Sciatic nerve (tissue), 2 donors: ENCODE measurements around the gene MACROH2A1. TPM values are rescaled to one million over a fixed set of nuclear protein-coding genes. Genes with fewer than 3 reads are reported as not detected.

ENCODE experiments used
- ATAC-seq: fragments of 200-7000 bp; cut with Tn5 transposase; one replicate; pipeline ENCODE4 v1.9.1; 2020; ENCODE audit warnings: mild to moderate bottlenecking, moderate library complexity
- DNase-seq: peaks from one replicate; pipeline ENCODE4 v3.0.0-alpha.2; 2020; ENCODE audit warnings: low spot score
- intact Hi-C: fragments of 100-400 bp; cut with DNase I; formaldehyde crosslinking; loops from one replicate; pipeline ENCODE4 v1.14.2; 2022
- total RNA-seq: library from RNA; stranded (reverse); fragmentation: NEBNext Ultra II Directional; extraction: Animal tissue kit (Norgen Biotek cat#: 25700); gene quantifications from one replicate; pipeline ENCODE4 v1.2.1, GENCODE V29; 2021
- donor health status: DM: no; HTN: no; CAD: no.
- donor health status: DM: no; HTN: no; CAD: no.

Gene MACROH2A1
- total RNA-seq, 1 donor from 2014 or later, result 129 TPM

DNA sequence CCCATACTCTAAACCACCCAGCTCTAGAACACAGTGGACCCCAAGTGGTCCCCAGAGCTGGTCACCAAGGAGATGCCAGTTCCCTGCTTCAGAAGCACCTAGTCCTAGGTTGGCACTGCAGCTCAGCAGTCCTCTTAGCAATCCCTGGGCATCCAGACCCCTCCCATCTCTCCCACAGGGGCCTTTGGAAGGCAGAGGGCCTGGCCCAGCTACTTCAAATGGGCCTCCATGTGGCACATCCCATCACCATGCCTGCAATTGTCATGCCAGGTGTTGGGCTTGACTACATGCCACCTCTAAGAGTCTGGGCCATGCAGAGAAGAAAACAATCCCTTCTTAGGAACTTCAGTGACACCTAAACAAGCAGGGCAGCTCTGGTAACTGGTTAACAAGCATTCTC lies 14.1 kb downstream of the MACROH2A1 start:
- intact Hi-C loops, result no loop called here
- DNase-seq (no peak), ATAC-seq (no peak)

DNA sequence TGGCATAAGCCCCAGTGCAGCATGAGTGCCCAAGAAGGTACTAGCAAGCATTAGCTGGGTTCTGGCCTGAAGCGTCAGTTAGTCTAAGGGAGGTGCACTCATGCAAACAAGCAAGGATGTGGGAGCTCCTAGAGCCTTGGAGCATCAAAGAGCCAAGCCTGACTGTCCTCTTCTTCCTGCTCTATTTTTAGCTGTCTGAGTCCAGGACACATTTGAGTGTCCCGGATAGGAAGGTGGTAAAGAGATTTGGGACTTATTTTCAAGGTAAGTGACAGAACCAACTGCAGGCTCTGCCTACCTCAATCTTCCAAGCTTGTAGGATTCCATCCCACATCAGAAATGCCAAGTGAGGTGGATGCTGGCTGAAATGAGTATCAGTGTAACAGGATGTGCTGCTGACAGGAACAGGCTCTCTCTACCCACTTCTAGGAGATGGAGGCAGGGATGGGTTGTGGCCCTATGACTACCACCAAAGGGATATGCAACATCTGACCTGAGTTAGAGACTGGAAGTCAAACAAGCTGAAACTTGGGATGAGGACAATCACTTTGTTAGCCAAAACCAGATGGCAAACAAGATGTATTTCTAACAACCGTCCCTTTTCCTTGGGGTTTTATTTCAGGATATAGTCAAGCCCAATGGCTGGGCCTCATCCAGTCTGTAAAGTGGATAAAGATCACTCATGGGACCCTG lies 15.1 kb downstream of the MACROH2A1 start:
- no peak for ATAC-seq
- intact Hi-C loops, result no loop called here
- no peak for DNase-seq

DNA sequence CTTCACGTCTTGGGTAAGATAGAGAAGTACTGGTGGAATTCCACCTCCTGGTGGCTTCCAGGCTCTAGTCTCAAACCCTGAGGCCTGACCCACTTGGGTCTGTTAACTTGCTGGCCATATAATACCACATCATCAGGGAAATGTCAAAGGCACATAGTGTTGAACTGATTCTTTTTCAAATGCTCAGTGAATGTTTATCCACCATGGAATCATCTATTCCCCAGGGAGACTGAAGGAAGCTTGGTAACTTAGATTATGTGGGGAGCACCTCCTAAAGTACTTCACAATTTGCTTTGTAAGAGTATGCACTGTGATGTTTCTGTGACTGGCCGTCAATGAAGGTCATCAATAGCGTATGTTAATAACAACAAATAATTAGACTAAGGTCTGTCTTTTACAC lies 16.1 kb downstream of the MACROH2A1 start:
- ATAC-seq (no peak), DNase-seq (no peak)
- intact Hi-C loops, result no loop called here

DNA sequence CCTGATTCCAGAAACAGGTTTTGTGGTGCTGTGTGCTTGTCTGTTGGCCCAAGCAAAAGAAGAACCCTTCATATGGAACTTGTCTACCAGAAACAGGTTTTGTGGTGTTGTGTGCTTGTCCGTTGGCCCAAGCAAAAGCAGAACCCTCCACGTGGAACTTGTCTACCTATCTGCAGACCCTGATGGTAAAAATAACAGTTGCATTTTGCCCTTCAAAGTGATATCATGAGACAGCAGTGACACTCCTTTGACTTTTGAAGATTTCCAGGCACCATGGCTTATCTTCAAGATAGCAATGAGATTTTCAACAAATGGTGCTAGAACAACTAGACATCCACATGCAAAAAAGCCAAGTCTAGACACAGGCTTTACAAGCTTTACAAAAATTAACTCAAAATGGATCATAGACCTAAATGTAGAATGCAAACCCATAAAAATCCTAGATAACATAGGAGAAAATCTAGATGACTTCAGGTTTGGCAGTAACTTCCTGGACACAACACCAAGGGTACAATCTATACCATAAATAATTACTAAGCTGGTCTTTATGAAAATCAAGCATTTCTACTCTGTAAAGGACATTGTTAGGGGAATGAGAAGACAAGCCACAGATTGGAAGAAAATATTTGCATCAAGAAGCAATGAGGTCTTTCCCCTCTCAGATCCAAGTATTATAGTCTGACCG lies 16.8 kb downstream of the MACROH2A1 start:
- DNase-seq (no peak), ATAC-seq (no peak)
- intact Hi-C loops, result no loop called here

DNA sequence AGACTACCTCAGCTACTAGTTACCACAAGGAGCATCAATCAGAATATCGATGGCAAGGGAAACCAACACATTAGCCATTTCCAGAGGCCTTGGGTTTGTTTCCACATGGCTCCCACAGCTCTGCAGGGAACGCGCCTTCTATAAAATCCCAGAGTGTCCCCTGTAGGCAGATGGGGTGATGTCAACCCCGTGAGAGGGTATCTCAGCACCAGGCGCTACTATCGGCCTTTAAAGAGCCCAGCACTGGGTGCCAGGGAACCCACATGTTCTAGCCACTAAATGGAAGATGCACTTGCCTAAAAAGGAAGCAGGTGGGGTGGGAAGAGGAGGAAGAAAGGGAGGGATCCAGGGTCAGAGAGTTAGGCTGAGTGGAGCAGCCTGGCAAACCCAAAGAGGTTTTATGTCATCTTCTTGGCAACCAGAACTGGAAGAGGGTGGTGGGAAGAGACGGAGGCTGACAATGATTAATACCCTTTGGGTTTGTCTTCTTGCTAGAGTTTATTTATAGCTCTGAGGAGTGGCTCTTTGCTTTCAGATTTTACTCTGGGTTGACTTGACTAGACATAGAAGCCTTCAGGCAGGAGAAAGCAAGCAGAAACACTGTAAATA lies 19.9 kb downstream of the MACROH2A1 start:
- intact Hi-C loops, result no loop called here
- ATAC-seq, result peak; percentile 29
- no peak for DNase-seq

DNA sequence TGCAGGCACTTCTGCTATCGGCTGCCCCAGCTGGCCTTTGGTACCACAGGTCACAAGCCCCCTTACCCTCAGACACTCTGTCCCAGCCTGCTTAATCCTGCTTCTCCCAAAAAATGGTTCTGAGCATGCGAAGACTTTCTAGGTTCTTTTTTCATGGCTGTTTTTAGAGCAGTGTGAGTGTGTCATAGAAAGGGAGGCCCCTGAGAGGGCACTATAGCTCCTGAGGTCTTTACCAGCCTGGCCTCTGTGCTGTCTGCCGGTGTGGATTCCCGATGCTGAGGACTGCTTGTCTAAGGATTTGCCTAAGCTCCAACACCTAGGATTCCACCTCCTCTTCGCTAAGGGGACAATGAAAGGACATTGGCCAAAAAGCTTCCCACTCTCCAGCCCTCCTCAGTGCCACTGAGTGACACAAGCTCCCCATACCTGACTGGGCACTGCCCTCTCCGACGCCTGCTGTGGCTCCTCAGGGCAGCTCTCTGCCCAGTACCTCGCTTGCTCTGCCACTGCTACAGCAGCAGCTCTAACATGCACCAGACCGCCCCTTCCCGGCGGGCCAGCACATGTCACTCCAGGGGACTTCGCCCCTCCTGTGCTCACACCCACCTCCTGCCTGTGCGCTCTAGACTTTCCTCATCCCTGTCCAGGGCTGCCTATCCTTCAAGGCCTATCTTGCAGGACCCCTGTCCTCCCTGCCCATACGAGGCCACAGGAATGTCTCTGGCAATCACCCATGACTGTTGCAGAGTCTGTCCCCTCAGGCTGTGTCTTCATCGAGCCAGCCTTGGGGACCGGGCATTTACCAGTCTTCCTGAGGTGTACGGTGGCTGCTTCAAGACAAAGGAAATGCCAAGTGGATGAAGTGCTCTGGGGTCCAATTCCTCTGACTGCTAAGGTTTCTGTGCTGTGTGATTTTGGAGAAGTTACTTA lies 21.0 kb downstream of the MACROH2A1 start:
- ATAC-seq, result no peak
- no peak for DNase-seq
- intact Hi-C loops, result no loop called here

DNA sequence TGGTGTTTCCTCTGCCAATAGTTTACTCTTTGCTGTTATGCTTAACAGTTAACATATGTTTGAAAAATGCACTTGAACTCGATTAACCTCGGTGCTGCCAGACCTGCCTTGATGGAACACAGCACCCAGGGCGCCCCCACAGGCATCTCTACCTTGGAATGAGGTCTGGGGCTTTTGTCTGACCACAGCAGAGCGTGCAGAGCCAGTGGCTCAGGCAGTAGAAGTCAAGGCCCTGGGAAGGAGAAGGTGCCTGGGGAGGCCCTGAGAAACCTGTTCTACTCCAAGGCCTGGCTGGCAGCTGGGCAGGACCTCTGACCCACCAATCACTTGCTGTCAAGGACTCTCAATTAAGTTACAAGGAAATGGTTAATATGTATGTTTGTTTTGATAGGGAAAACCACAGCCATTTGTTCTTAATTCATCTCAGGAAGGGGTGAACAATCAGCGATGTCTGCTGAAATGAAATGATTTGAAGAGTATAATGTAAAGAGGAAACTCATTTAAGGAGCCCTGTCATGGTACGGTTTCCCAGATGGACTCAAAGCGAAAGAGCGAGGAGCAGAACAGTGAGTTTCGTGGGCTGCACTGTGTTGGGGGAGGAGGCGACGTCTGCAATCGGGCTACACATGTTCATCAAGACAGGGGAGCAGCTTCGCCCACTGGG lies 21.9 kb downstream of the MACROH2A1 start:
- DNase-seq (no peak), ATAC-seq (no peak)
- intact Hi-C loops, result no loop called here

DNA sequence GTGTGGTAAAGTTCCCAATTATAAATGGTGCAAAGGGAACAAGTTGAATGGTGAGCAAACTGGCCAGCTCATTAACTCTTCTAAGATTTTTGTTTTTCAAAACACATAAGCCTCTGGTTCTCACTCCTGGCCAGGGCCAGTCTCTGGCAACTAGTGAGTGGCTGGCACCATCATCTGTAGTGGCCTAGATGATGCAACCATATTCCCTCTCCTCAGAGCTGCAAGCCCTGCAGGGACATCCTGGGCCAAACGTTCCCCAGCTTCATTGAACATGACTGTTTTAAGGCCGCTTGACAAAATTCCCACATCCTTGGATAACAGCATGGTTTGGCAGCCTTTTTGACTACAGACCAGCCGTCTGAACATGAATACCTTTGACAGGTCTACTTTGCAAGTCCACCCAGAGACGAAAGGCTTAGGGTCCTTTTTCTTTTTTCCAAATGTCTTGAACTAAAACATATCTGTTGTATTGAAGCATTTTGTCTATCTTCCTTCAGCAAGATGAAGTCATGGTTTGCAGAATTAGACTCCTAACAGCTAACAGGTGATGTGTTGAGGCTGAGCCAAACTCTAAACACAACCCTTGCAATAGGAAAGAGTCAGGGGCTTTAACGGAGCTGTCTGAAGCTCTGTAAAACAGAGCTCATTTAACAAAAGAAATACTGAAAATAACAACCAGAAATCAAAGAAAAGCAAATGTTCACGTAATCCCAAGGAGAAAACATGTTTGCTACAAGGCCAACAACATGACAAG lies 23.8 kb downstream of the MACROH2A1 start:
- no peak for DNase-seq
- ATAC-seq, result peak; percentile 56
- intact Hi-C loops, result no loop called here

DNA sequence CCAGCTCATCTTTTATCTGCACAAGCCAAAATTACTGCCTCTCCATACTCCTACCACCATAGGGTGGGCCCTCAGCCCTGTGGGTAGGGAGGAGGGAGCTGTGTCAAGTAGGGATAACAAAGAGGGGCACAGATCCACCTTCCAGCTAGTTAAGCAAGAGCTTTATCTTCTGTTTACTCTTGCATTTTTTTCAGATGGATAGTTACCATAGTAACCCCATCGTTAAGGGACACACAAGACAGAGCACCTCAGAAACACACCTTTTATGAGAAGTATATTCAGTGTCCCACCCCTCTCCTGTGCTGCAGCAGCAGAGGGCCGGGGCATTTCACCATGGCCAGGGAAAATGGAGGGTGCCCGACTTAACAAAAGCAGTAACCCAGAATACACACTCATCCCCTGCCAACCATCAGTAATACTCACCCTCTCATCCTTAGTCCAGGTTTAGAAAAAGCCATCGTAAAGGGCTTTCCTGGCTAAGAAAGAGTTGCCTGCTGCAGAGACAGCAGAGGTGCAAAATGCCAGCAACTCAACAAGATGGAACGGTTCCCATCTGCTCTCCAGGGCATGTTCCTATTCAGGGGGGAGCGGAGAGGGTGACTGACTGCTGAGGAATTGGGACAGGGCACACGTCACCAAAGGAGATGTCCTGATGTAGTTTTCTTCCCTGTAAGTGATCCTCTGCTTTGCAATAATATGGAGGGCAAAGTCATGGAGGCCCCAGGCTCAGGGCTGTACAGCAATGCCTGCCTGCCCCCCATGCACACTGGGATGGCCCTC lies 25.1 kb downstream of the MACROH2A1 start:
- no peak for ATAC-seq
- intact Hi-C loops, result no loop called here
- no peak for DNase-seq

DNA sequence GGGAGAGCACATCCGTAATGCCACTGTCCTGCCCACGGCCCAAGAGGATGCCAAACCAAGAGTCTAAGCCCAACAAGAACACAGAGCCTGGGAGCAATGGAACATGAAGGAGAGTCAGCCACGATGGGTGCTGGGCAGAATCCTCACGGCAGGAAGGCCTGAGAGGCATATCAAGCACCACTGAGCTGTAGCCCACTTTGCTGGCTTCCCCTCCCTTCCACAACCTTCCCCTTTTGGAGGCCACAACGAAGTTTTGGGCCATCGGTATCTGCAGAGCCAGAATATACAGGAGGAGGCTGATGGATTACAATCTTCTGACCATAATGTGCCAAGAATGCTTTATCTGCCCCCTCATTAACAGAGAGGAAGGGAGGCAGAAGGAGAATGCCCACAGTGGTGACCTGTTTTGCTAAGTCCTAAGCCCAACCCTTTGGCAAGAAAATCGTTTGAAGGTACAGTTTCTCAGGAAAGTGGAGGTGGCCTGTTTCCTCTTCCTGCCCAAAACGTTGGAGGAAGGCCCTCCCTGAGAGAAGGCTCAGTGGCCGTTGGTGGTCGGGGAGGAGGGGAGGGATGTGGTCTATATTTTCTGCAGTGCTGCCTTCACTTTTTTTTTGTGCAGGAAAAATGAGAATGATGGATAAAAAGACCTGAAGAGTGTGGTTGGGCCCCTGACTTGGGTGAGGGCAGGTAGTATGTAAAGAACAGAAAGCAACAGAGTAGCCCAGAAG lies 26.2 kb downstream of the MACROH2A1 start:
- intact Hi-C loops, result no loop called here
- no peak for DNase-seq
- ATAC-seq, result no peak

DNA sequence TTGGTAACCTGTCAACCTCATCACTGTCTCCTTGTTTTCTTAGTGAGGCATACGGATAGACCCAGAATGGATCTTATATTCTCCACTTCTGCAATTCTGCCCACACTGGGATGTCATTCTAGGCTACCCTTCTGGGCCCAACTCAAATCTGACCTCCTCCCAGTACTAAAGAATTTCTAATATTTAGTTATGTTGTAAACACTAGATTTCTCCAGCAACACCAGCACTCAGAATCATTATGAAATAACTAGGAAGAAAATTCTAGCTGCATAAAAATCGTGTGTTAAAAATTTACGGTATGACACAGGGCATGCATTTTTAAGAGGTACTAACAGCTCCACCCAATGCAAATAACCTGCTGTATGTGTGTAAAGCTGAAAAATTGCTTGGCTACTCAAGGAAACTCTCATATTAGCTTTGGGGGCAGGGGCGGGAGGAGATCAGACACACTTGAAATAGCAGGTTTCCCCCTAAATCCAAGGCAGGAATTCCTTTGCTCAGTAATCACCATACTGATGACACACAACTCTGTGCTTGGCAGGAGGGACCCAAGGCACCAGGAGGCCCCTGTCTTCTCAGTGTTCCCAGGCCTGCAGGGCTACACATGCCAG lies 27.3 kb downstream of the MACROH2A1 start:
- intact Hi-C loops, result no loop called here
- ATAC-seq (no peak), DNase-seq (no peak)

DNA sequence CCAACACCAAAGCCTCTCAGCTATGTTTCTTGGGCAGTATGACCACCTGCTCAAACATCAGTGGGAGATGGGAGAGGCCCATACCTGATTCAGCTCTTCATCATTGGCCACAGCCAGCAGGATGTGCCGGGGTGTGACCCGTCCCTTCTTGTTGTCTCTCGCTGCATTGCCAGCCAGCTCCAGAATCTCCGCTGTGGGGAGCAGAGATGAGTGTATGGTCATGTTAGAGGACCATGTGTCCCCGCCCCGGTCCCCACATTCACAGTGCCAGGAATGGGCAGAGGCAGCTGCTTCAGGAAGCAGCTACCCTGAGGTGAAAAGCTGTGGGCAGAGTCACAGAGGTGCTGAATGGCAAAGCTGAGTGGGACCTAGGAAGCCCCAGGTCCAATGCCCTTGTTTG lies 29.1 kb downstream of the MACROH2A1 start:
- no peak for ATAC-seq
- intact Hi-C loops, result no loop called here
- DNase-seq, result no peak

DNA sequence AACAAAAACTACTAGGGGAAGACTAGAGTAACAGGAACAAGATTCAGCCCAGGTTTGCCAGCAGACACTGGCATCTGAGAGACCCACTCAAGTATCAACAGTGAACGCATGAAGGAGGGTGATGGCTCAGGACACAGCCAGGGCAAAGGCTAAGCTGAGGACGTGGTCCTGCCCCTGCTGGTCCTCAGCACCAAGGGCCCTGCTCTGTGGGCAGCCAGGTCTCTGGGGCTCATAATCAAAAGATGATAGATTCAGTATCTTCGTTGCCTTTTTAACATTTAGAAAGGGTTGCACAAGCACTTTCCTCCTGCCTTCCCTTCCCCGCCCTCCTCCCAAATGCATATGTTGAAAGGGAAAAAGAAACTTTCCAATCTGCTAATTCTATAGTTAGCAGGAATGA lies 31.5 kb downstream of the MACROH2A1 start:
- intact Hi-C loops, result no loop called here
- no peak for DNase-seq
- no peak for ATAC-seq

DNA sequence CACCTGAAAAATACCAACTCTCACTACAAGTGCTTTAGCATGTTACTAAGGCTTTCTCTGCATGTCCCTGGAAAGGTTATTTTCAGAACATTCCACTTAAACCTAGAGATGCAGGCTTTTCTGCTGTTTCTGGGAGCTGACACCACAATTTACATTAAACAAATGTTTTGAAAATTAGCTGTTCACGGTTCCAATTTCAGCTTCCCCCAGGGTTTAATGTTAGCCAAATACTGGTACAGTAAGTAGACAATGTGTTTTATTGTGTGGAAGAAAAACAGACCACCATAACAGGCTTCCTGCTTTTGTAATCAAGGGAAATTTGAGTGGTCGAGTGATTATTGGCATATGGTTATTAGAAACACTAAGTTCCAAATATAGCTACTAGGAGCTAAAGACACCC lies 32.0 kb downstream of the MACROH2A1 start:
- DNase-seq (no peak), ATAC-seq (no peak)
- intact Hi-C loops, result no loop called here

DNA sequence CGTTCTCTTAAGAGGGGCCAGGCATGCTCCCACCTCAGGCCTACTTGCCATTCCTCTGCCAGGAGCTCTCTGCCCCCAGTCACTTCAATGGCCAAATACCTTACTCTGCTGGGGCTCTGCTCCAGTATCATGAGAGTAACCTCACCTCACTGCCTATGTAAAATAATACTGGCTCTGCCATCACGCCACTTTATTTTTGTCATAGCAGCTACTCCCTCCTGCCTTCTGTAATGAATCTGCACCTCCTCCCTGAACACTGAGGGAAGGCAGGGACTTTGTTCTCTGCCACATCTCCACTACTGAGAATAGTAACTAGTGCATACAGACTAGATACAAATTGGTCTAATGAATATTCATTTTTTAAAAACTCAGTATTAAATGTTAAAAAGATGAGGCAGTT lies 33.8 kb downstream of the MACROH2A1 start:
- no peak for DNase-seq
- intact Hi-C loops, result no loop called here
- ATAC-seq, result no peak

DNA sequence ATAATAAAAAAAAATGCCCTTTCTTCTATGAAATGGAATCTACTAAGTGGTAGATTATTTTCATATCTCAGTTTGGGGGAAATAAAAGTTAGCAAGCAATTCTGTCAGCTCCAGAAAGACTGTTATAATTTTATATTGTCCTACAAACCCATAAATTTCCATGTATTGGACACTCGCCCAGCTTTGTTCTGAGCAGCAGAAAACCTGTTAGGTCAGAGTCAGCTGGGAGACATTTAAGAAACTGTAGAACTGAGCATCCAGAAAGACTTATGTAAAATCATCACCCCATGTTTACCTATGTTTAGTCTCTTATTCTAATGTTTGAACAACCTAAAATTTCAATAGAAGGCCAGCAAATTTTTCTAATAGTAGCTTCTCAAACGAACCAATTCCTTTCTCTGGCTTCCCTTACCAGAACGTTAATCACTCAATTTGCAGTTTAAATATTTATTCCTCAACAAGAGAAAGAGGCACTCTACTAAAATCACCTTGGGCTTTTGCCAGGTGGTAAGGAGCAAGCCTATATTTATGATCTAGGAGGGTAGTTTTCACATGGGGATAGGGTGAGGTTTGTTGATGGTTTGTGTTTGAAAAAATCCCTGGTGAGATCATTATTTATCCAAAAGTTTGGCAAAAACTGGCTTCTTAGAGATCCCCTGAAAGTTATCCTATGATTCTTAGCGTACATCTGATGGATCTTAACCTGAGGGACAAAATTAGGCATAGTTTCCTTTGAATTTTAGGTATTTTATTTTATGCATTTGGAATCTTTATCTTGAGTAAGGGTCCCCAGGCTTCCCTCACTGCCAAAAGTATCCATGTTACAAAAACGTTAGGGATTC lies 34.4 kb downstream of the MACROH2A1 start:
- intact Hi-C loops, result no loop called here
- ATAC-seq (no peak), DNase-seq (no peak)
